H9 (cell line): ENCODE data around the gene IRX2. TPM values are rescaled to one million over a fixed set of nuclear protein-coding genes. Genes with fewer than 3 reads are reported as not detected.

Source experiments
- DNase-seq: peaks from one replicate; pipeline ENCODE4 v3.0.0-alpha.2; 2017
- H2AFZ ChIP-seq: one replicate; pipeline ENCODE4 v1.6.1; 2013; ENCODE audit warnings: mild to moderate bottlenecking, low read length, control low read depth, moderate library complexity
- H2AK5ac ChIP-seq: 2 replicates; pipeline ENCODE4 v1.6.1; 2013; ENCODE audit warnings: low read length, control low read depth, mixed read lengths; ENCODE audit not compliant: insufficient read length
- H2BK120ac ChIP-seq: one replicate; pipeline ENCODE4 v1.6.1; 2013; ENCODE audit warnings: low read depth, mild to moderate bottlenecking, low read length, control low read depth, inconsistent platforms; ENCODE audit not compliant: poor library complexity, severe bottlenecking
- H2BK12ac ChIP-seq: 2 replicates; pipeline ENCODE4 v1.6.1; 2013; ENCODE audit warnings: low read length, control low read depth, mixed read lengths, low read depth; ENCODE audit not compliant: insufficient read length
- H2BK15ac ChIP-seq: 2 replicates; pipeline ENCODE4 v1.6.1; 2013; ENCODE audit warnings: low read depth, low read length, control low read depth
- H2BK20ac ChIP-seq: one replicate; pipeline ENCODE4 v1.6.1; 2013; ENCODE audit warnings: low read depth, mild to moderate bottlenecking, low read length, control low read depth, inconsistent platforms; ENCODE audit not compliant: poor library complexity, severe bottlenecking
- H2BK5ac ChIP-seq: 2 replicates; pipeline ENCODE4 v1.6.1; 2013; ENCODE audit warnings: low read length, control low read depth, mixed read lengths; ENCODE audit not compliant: insufficient read length
- H3K14ac ChIP-seq: 2 replicates; pipeline ENCODE4 v1.6.1; 2013; ENCODE audit warnings: low read length, control low read depth; ENCODE audit not compliant: insufficient read depth
- H3K18ac ChIP-seq: 2 replicates; pipeline ENCODE4 v1.6.1; 2013; ENCODE audit warnings: low read depth, mild to moderate bottlenecking, mixed read lengths, low read length, control low read depth; ENCODE audit not compliant: insufficient read length
- H3K23ac ChIP-seq: 2 replicates; pipeline ENCODE4 v1.6.1; 2013; ENCODE audit warnings: low read length, control low read depth, mixed read lengths, low read depth; ENCODE audit not compliant: insufficient read length
- H3K23me2 ChIP-seq: 2 replicates; pipeline ENCODE4 v1.6.1; 2013; ENCODE audit warnings: low read depth, mild to moderate bottlenecking, mixed read lengths, low read length, control low read depth; ENCODE audit not compliant: insufficient read length, poor library complexity, severe bottlenecking
- H3K27ac ChIP-seq: 2 replicates; pipeline ENCODE4 v1.5.1; 2013; ENCODE audit warnings: low read length, control low read depth, mixed read lengths, low read depth; ENCODE audit not compliant: insufficient read length
- H3K27me3 ChIP-seq: 2 replicates; pipeline ENCODE4 v1.6.1; 2013; ENCODE audit warnings: low read length, control low read depth, inconsistent platforms; ENCODE audit not compliant: insufficient read depth
- H3K4ac ChIP-seq: 2 replicates; pipeline ENCODE4 v1.6.1; 2013; ENCODE audit warnings: low read depth, mild to moderate bottlenecking, control low read depth, inconsistent platforms, low read length, moderate library complexity
- H3K4me1 ChIP-seq: 2 replicates; pipeline ENCODE4 v1.6.1; 2013; ENCODE audit warnings: low read length, control low read depth, inconsistent platforms; ENCODE audit not compliant: insufficient read depth
- H3K4me2 ChIP-seq: 2 replicates; pipeline ENCODE4 v1.6.1; 2013; ENCODE audit warnings: low read length, control low read depth, mixed read lengths; ENCODE audit not compliant: insufficient read length, insufficient read depth
- H3K56ac ChIP-seq: 2 replicates; pipeline ENCODE4 v1.6.1; 2013; ENCODE audit warnings: low read depth, mild to moderate bottlenecking, mixed read lengths, low read length, control low read depth; ENCODE audit not compliant: insufficient read length
- H3K79me1 ChIP-seq: 2 replicates; pipeline ENCODE4 v1.6.1; 2013; ENCODE audit warnings: low read depth, mild to moderate bottlenecking, moderate library complexity, low read length, control low read depth, inconsistent platforms; ENCODE audit not compliant: insufficient read depth, poor library complexity, severe bottlenecking
- H3K79me2 ChIP-seq: 2 replicates; pipeline ENCODE4 v1.6.1; 2013; ENCODE audit warnings: low read length, control low read depth, inconsistent platforms; ENCODE audit not compliant: insufficient read depth
- H3K9ac ChIP-seq: 2 replicates; pipeline ENCODE4 v1.6.1; 2013; ENCODE audit warnings: low read length, control low read depth, mixed read lengths; ENCODE audit not compliant: insufficient read length; ENCODE audit errors: extremely low read depth
- H3K9me3 ChIP-seq: one replicate; pipeline ENCODE4 v1.6.1; 2013; ENCODE audit warnings: low read depth, low read length, inconsistent platforms; ENCODE audit not compliant: control insufficient read depth
- H3T11ph ChIP-seq: one replicate; pipeline ENCODE4 v1.6.1; 2013; ENCODE audit warnings: mild to moderate bottlenecking, low read length, control low read depth, inconsistent platforms
- H4K20me1 ChIP-seq: one replicate; pipeline ENCODE4 v1.6.1; 2013; ENCODE audit not compliant: control insufficient read depth, insufficient read length, insufficient read depth
- H4K5ac ChIP-seq: 2 replicates; pipeline ENCODE4 v1.6.1; 2013; ENCODE audit warnings: low read depth, mild to moderate bottlenecking, mixed read lengths, low read length, control low read depth; ENCODE audit not compliant: insufficient read length
- H4K8ac ChIP-seq: replicated peaks from 2 replicates; pipeline ENCODE4 v1.6.1; 2013; ENCODE audit warnings: low read length, control low read depth, mixed read lengths, low read depth; ENCODE audit not compliant: insufficient read length
- H4K91ac ChIP-seq: 2 replicates; pipeline ENCODE4 v1.6.1; 2013; ENCODE audit warnings: low read depth, mild to moderate bottlenecking, moderate library complexity, mixed read lengths, low read length, control low read depth; ENCODE audit not compliant: insufficient read length
- H3K27ac Mint-ChIP-seq, 3 experiments: 2 replicates in 2 of 3; 3 replicates in 1 of 3; pipeline ENCODE4 v1.8.0; 2020 to 2021; ENCODE audit warnings: mixed read lengths in 3 of 3, mild to moderate bottlenecking in 1 of 3, moderate library complexity in 1 of 3
- H3K27me3 Mint-ChIP-seq: 2 replicates; pipeline ENCODE4 v1.8.0; 2021; ENCODE audit warnings: low read depth, mild to moderate bottlenecking, moderate library complexity, mixed read lengths
- H3K36me3 Mint-ChIP-seq, 3 experiments: 2 replicates in 2 of 3; 3 replicates in 1 of 3; pipeline ENCODE4 v1.8.0; 2020 to 2021; ENCODE audit warnings: low read depth in 3 of 3, mixed read lengths in 3 of 3; ENCODE audit not compliant: insufficient read depth in 1 of 3
- H3K4me1 Mint-ChIP-seq, 2 experiments: 2 replicates each; pipeline ENCODE4 v1.8.0; 2020; ENCODE audit warnings: mixed read lengths in 2 of 2
- H3K4me3 Mint-ChIP-seq, 2 experiments: 2 replicates in 1 of 2; 3 replicates in 1 of 2; pipeline ENCODE4 v1.8.0; 2020 to 2021; ENCODE audit warnings: mild to moderate bottlenecking in 2 of 2, mixed read lengths in 2 of 2, moderate library complexity in 1 of 2
- H3K9me3 Mint-ChIP-seq, 2 experiments: 2 replicates in 1 of 2; 3 replicates in 1 of 2; pipeline ENCODE4 v1.8.0; 2020; ENCODE audit warnings: mild to moderate bottlenecking in 2 of 2, mixed read lengths in 2 of 2, moderate library complexity in 1 of 2
- CTCF ChIP-seq: fragments of 200-600 bp; sonication (generic); conservative IDR thresholded peaks from 3 replicates; pipeline ENCODE4 v1.8.0; 2021; ENCODE audit warnings: antibody characterized with exemption, mild to moderate bottlenecking
- WGBS: extraction: QIAGEN DNeasy Blood & Tissue Kit; methylation state at CpG from one replicate; pipeline ENCODE4 v1.1.7; 2013; ENCODE audit warnings: missing lambda C conversion rate, low lambda C conversion rate, mixed read lengths; ENCODE audit not compliant: insufficient read length; ENCODE audit errors: extremely low coverage; 5-methylcytosine and 5-hydroxymethylcytosine counted together
- total RNA-seq: library from RNA; stranded (reverse); gene quantifications from 2 replicates; pipeline ENCODE4 v1.2.1, GENCODE V29; 2021

IRX2 gene
- total RNA-seq, 1 experiment from 2014 or later = 91.6 TPM

GRCh38 chr5:2722901-2723300, 28.6 kb downstream of the IRX2 start:
- H3K27me3 Mint-ChIP-seq = peaks cover 41% of the 10 kb centered on the region
- Histone ChIP-seq H3T11ph (no peak overlapping the region), H2BK120ac (no peak overlapping the region), H3K4ac (no peak overlapping the region), H2BK20ac (no peak overlapping the region), H3K18ac (no peak overlapping the region), H3K79me2 (no peaks in the 10 kb centered on the region), H3K56ac (no peak overlapping the region), H3K79me1 (no peaks in the 10 kb centered on the region), H4K5ac (no peak overlapping the region), H3K27me3 (no peaks in the 10 kb centered on the region), H4K91ac (no peak overlapping the region), H3K27ac (no peak overlapping the region), H4K8ac (no peak overlapping the region), H4K20me1 (no peaks in the 10 kb centered on the region), H3K4me2 (no peak overlapping the region), H3K23ac (no peak overlapping the region), H2BK12ac (no peak overlapping the region), H2BK5ac (no peak overlapping the region), H3K23me2 (no peaks in the 10 kb centered on the region), H2AFZ (no peak overlapping the region), H3K14ac (no peak overlapping the region), H3K9ac (no peak overlapping the region), H2AK5ac (no peak overlapping the region), H3K4me1 (no peaks in the 10 kb centered on the region), H2BK15ac (no peak overlapping the region), H3K9me3 (no peaks in the 10 kb centered on the region)
- WGBS = no CpG with 5 or more reads among the region's 7 CpGs
- H3K4me1 Mint-ChIP-seq = peaks cover 0 to 3% of the 10 kb centered on the region in 2 experiments; a peak in 1 of 4 replicates
- H3K4me3 Mint-ChIP-seq = no peak overlapping the region
- DNase-seq = peak; percentile 13
- no peak for TF ChIP-seq CTCF
- no peaks in the 10 kb centered on the region; a peak in 1 of 7 replicates for H3K36me3 Mint-ChIP-seq
- H3K27ac Mint-ChIP-seq = no peak overlapping the region
- H3K9me3 Mint-ChIP-seq = no peaks in the 10 kb centered on the region
